Loucy (cell line): ENCODE results near the gene NPEPPS.

Experiments used
- H2AFZ ChIP-seq: fragments of 200-600 bp; sonication (generic); 2 replicates; pipeline ENCODE4 v1.6.0; 2016; ENCODE audit warnings: antibody characterized with exemption, mild to moderate bottlenecking, low read length, moderate library complexity
- H3F3A ChIP-seq: fragments of 200-600 bp; 2 replicates; pipeline ENCODE4 v1.6.0; 2016; ENCODE audit warnings: antibody characterized with exemption, low read depth, mild to moderate bottlenecking
- H3K27me3 ChIP-seq: fragments of 200-600 bp; sonication (generic); 2 replicates; pipeline ENCODE4 v1.6.1; 2014; ENCODE audit warnings: low read length, mild to moderate bottlenecking; ENCODE audit not compliant: insufficient read depth, poor library complexity, severe bottlenecking
- H3K36me3 ChIP-seq: fragments of 200-600 bp; sonication (generic); 2 replicates; pipeline ENCODE4 v1.6.1; 2016; ENCODE audit warnings: low read length; ENCODE audit not compliant: insufficient read depth
- H3K4me1 ChIP-seq: fragments of 200-600 bp; sonication (generic); 2 replicates; pipeline ENCODE4 v1.5.1; 2014; ENCODE audit warnings: low read length, mild to moderate bottlenecking; ENCODE audit not compliant: insufficient read depth, poor library complexity, severe bottlenecking
- H3K4me2 ChIP-seq: fragments of 200-600 bp; sonication (generic); 2 replicates; pipeline ENCODE4 v1.6.0; 2014; ENCODE audit warnings: antibody characterized with exemption, low read length, low read depth, mild to moderate bottlenecking; ENCODE audit not compliant: poor library complexity, severe bottlenecking
- H3K4me3 ChIP-seq: fragments of 200-600 bp; sonication (generic); 2 replicates; pipeline ENCODE4 v1.5.1; 2014; ENCODE audit warnings: low read length, mild to moderate bottlenecking, mixed read lengths; ENCODE audit not compliant: poor library complexity, severe bottlenecking
- H3K79me2 ChIP-seq: fragments of 200-600 bp; sonication (generic); 2 replicates; pipeline ENCODE4 v1.6.1; 2014; ENCODE audit warnings: low read length; ENCODE audit not compliant: insufficient read depth
- H3K9ac ChIP-seq: fragments of 200-600 bp; sonication (generic); 2 replicates; pipeline ENCODE4 v1.6.0; 2014; ENCODE audit warnings: mild to moderate bottlenecking, low read depth, low read length, moderate library complexity; ENCODE audit not compliant: poor library complexity, severe bottlenecking
- H3K9me2 ChIP-seq: fragments of 200-600 bp; sonication (generic); replicated peaks from 2 replicates; pipeline ENCODE4 v1.6.1; 2016; ENCODE audit warnings: low read depth, low read length, mixed read lengths
- H3K9me3 ChIP-seq: fragments of 200-600 bp; sonication (generic); 2 replicates; pipeline ENCODE4 v1.6.1; 2014; ENCODE audit warnings: mild to moderate bottlenecking, antibody characterized with exemption, low read length, low read depth; ENCODE audit not compliant: insufficient read depth
- H4K20me1 ChIP-seq: fragments of 200-600 bp; sonication (generic); 2 replicates; pipeline ENCODE4 v1.6.0; 2014; ENCODE audit warnings: antibody characterized with exemption, low read length, mild to moderate bottlenecking; ENCODE audit not compliant: insufficient read depth, poor library complexity, severe bottlenecking
- EZH2phosphoT487 ChIP-seq: fragments of 200-600 bp; IDR thresholded peaks from 2 replicates; pipeline ENCODE4 v1.6.1; 2018; ENCODE audit warnings: antibody characterized with exemption, mild to moderate bottlenecking, moderate library complexity, borderline replicate concordance
- TF ChIP-seq, protein P1 (sequence below): fragments of 200-600 bp; sonication (generic); conservative IDR thresholded peaks from 2 replicates; pipeline ENCODE4 v1.5.1; 2014; ENCODE audit warnings: mild to moderate bottlenecking, antibody characterized with exemption, low read length

The NPEPPS gene

GRCh38 chr17:47638903-47639302 lies 108.0 kb downstream of the NPEPPS start:
- TF ChIP-seq, protein P1, sequence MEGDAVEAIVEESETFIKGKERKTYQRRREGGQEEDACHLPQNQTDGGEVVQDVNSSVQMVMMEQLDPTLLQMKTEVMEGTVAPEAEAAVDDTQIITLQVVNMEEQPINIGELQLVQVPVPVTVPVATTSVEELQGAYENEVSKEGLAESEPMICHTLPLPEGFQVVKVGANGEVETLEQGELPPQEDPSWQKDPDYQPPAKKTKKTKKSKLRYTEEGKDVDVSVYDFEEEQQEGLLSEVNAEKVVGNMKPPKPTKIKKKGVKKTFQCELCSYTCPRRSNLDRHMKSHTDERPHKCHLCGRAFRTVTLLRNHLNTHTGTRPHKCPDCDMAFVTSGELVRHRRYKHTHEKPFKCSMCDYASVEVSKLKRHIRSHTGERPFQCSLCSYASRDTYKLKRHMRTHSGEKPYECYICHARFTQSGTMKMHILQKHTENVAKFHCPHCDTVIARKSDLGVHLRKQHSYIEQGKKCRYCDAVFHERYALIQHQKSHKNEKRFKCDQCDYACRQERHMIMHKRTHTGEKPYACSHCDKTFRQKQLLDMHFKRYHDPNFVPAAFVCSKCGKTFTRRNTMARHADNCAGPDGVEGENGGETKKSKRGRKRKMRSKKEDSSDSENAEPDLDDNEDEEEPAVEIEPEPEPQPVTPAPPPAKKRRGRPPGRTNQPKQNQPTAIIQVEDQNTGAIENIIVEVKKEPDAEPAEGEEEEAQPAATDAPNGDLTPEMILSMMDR, result no peak
- no peak for TF ChIP-seq EZH2phosphoT487
- Histone ChIP-seq H3K4me1 (peaks cover 9% of the 10 kb centered on the region), H4K20me1 (no peaks in the 10 kb centered on the region), H3K9ac (no peak overlapping the region), H3K9me3 (no peaks in the 10 kb centered on the region), H3K36me3 (no peaks in the 10 kb centered on the region), H3K4me2 (no peak overlapping the region), H3K4me3 (no peak overlapping the region), H3K9me2 (no peaks in the 10 kb centered on the region), H3K79me2 (no peaks in the 10 kb centered on the region), H3F3A (no peaks in the 10 kb centered on the region), H2AFZ (no peak overlapping the region), H3K27me3 (no peaks in the 10 kb centered on the region)

- no peak overlapping the region for H3K4me2 ChIP-seq
- no peak for TF ChIP-seq EZH2phosphoT487
- TF ChIP-seq, protein P1, result no peak
- no peaks in the 10 kb centered on the region for H3K9me3 ChIP-seq
- H3K4me1 ChIP-seq, result peaks cover 9% of the 10 kb centered on the region
- no peaks in the 10 kb centered on the region for H4K20me1 ChIP-seq
- H3F3A ChIP-seq, result no peaks in the 10 kb centered on the region
- no peaks in the 10 kb centered on the region for H3K36me3 ChIP-seq
- H3K4me3 ChIP-seq, result no peak overlapping the region
- H3K79me2 ChIP-seq, result no peaks in the 10 kb centered on the region
- no peak overlapping the region for H3K9ac ChIP-seq
- H2AFZ ChIP-seq, result no peak overlapping the region
- H3K27me3 ChIP-seq, result no peaks in the 10 kb centered on the region
- H3K9me2 ChIP-seq, result no peaks in the 10 kb centered on the region
These were observed 109.2 kb downstream of the NPEPPS start for GRCh38 chr17:47640076-47640475.

- no peak overlapping the region for H3K4me3 ChIP-seq
- TF ChIP-seq EZH2phosphoT487, result no peak
- TF ChIP-seq, protein P1, result no peak
- H3K9me3 ChIP-seq, result no peaks in the 10 kb centered on the region
- no peaks in the 10 kb centered on the region for H3F3A ChIP-seq
- no peak overlapping the region for H3K9ac ChIP-seq
- no peak overlapping the region for H3K4me2 ChIP-seq
- no peak overlapping the region for H2AFZ ChIP-seq
- no peaks in the 10 kb centered on the region for H4K20me1 ChIP-seq
- no peaks in the 10 kb centered on the region for H3K9me2 ChIP-seq
- peaks cover 5% of the 10 kb centered on the region for H3K4me1 ChIP-seq
- no peaks in the 10 kb centered on the region for H3K36me3 ChIP-seq
- H3K79me2 ChIP-seq, result no peaks in the 10 kb centered on the region
- no peaks in the 10 kb centered on the region for H3K27me3 ChIP-seq
These were observed 110.3 kb downstream of the NPEPPS start for GRCh38 chr17:47641202-47641601.
